MM.1S (cell line): ENCODE results near the gene TDRD1.
"Not testable (repeated sequence)": the region's sequence is repeated elsewhere in the genome, so short reads cannot be mapped to it uniquely, and the experiment has no call there.

Source experiments
- DNase-seq: peaks from one replicate; pipeline ENCODE4 v3.0.0-alpha.2; 2015
- H2AFZ ChIP-seq: fragments of 300-600 bp; sonication (generic); 2 replicates; pipeline ENCODE4 v1.6.0; 2016; ENCODE audit warnings: antibody characterized with exemption, low read length
- H3F3A ChIP-seq: fragments of 300-600 bp; sonication (generic); 2 replicates; pipeline ENCODE4 v1.6.1; 2016; ENCODE audit warnings: mild to moderate bottlenecking, antibody characterized with exemption, low read length, moderate library complexity, mixed read lengths; ENCODE audit not compliant: insufficient read depth
- H3K27ac ChIP-seq: fragments of 300-600 bp; sonication (generic); 2 replicates; pipeline ENCODE4 v1.5.1; 2016; ENCODE audit warnings: mild to moderate bottlenecking, low read length
- H3K27me3 ChIP-seq: fragments of 300-600 bp; sonication (generic); replicated peaks from 2 replicates; pipeline ENCODE4 v1.6.0; 2016; ENCODE audit warnings: low read length; ENCODE audit not compliant: insufficient read depth
- H3K36me3 ChIP-seq: fragments of 300-600 bp; sonication (generic); replicated peaks from 2 replicates; pipeline ENCODE4 v1.6.1; 2016; ENCODE audit warnings: mild to moderate bottlenecking, low read length, mixed read lengths; ENCODE audit not compliant: insufficient read depth
- H3K4me1 ChIP-seq: fragments of 300-600 bp; sonication (generic); 2 replicates; pipeline ENCODE4 v1.6.1; 2016; ENCODE audit warnings: low read length, mixed read lengths
- H3K4me2 ChIP-seq: fragments of 300-600 bp; sonication (generic); 2 replicates; pipeline ENCODE4 v1.6.0; 2016; ENCODE audit warnings: low read depth, low read length
- H3K4me3 ChIP-seq: fragments of 300-600 bp; sonication (generic); 2 replicates; pipeline ENCODE4 v1.5.1; 2016; ENCODE audit warnings: low read length, mixed read lengths
- H3K79me2 ChIP-seq: fragments of 300-600 bp; sonication (generic); 2 replicates; pipeline ENCODE4 v1.6.1; 2016; ENCODE audit warnings: mixed run types, low read length, mixed read lengths
- H3K9ac ChIP-seq: fragments of 300-600 bp; sonication (generic); 2 replicates; pipeline ENCODE4 v1.6.1; 2016; ENCODE audit warnings: low read length, mixed read lengths
- H3K9me2 ChIP-seq: fragments of 300-600 bp; sonication (generic); replicated peaks from 2 replicates; pipeline ENCODE4 v1.6.1; 2016; ENCODE audit warnings: mild to moderate bottlenecking, low read length, mixed read lengths; ENCODE audit not compliant: insufficient read depth
- H3K9me3 ChIP-seq: fragments of 300-600 bp; sonication (generic); replicated peaks from 2 replicates; pipeline ENCODE4 v1.6.1; 2016; ENCODE audit warnings: mild to moderate bottlenecking, low read length, mixed read lengths; ENCODE audit not compliant: insufficient read depth
- H4K20me1 ChIP-seq: fragments of 300-600 bp; sonication (generic); 2 replicates; pipeline ENCODE4 v1.6.1; 2016; ENCODE audit warnings: mild to moderate bottlenecking, low read length, moderate library complexity, mixed read lengths; ENCODE audit not compliant: insufficient read depth
- EZH2 ChIP-seq: fragments of 300-600 bp; sonication (generic); optimal IDR thresholded peaks from 2 replicates; pipeline ENCODE3; 2017; ENCODE audit warnings: low read depth, mild to moderate bottlenecking, antibody characterized with exemption, low read length, mixed read lengths
- EZH2phosphoT487 ChIP-seq: fragments of 300-600 bp; sonication (generic); IDR thresholded peaks from 2 replicates; pipeline ENCODE4 v1.6.1; 2018; ENCODE audit warnings: antibody characterized with exemption, low read length
- TF ChIP-seq, protein P1 (sequence below): fragments of 300-600 bp; sonication (generic); IDR thresholded peaks from 2 replicates; pipeline ENCODE4 v1.5.1; 2016; ENCODE audit warnings: antibody characterized with exemption, low read length, mixed read lengths

The TDRD1 gene

GRCh38 chr10:114143160-114143559 is 36.0 kb upstream of the TDRD1 start:
- no peak for DNase-seq
- H3K36me3 ChIP-seq = no peaks in the 10 kb centered on the region; the same call in 1 of the 2 replicates
- TF ChIP-seq EZH2 = no peak
- TF ChIP-seq EZH2phosphoT487 = no peak
- TF ChIP-seq, protein P1, sequence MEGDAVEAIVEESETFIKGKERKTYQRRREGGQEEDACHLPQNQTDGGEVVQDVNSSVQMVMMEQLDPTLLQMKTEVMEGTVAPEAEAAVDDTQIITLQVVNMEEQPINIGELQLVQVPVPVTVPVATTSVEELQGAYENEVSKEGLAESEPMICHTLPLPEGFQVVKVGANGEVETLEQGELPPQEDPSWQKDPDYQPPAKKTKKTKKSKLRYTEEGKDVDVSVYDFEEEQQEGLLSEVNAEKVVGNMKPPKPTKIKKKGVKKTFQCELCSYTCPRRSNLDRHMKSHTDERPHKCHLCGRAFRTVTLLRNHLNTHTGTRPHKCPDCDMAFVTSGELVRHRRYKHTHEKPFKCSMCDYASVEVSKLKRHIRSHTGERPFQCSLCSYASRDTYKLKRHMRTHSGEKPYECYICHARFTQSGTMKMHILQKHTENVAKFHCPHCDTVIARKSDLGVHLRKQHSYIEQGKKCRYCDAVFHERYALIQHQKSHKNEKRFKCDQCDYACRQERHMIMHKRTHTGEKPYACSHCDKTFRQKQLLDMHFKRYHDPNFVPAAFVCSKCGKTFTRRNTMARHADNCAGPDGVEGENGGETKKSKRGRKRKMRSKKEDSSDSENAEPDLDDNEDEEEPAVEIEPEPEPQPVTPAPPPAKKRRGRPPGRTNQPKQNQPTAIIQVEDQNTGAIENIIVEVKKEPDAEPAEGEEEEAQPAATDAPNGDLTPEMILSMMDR = no peak

GRCh38 chr10:114149476-114149875 is 29.7 kb upstream of the TDRD1 start:
- H4K20me1 ChIP-seq, DNase-seq, H3F3A ChIP-seq, H2AFZ ChIP-seq, H3K4me3 ChIP-seq, H3K27ac ChIP-seq, H3K9ac ChIP-seq, H3K36me3 ChIP-seq, H3K4me1 ChIP-seq, H3K4me2 ChIP-seq, H3K27me3 ChIP-seq, H3K9me3 ChIP-seq, H3K9me2 ChIP-seq: not testable (repeated sequence)
- H3K79me2 ChIP-seq = peaks cover 11% of the 10 kb centered on the region

More at GRCh38 chr10:114143160-114143559, 36.0 kb upstream of the TDRD1 start:
- no peaks in the 10 kb centered on the region for H3K9me3 ChIP-seq
- no peak overlapping the region for H3K9ac ChIP-seq
- no peaks in the 10 kb centered on the region for H3K9me2 ChIP-seq
- no peak overlapping the region for H3K4me2 ChIP-seq
- no peaks in the 10 kb centered on the region for H3K4me1 ChIP-seq
- H3K4me3 ChIP-seq = no peak overlapping the region
- no peaks in the 10 kb centered on the region for H4K20me1 ChIP-seq
- no peaks in the 10 kb centered on the region for H3K79me2 ChIP-seq
- H3K27ac ChIP-seq = no peak overlapping the region
- no peaks in the 10 kb centered on the region for H3K27me3 ChIP-seq
- no peak overlapping the region for H2AFZ ChIP-seq
- H3F3A ChIP-seq = no peaks in the 10 kb centered on the region

GRCh38 chr10:114151486-114151885 is 27.7 kb upstream of the TDRD1 start:
- no peaks in the 10 kb centered on the region for H4K20me1 ChIP-seq
- H3K4me1 ChIP-seq = no peaks in the 10 kb centered on the region
- H3K36me3 ChIP-seq = no peaks in the 10 kb centered on the region; the same call in 1 of the 2 replicates
- H3K27me3 ChIP-seq = no peaks in the 10 kb centered on the region
- no peak overlapping the region for H3K4me3 ChIP-seq
- H3K9me3 ChIP-seq = no peaks in the 10 kb centered on the region
- H3K79me2 ChIP-seq = peaks cover 14% of the 10 kb centered on the region
- H3K9me2 ChIP-seq = no peaks in the 10 kb centered on the region
- no peak overlapping the region for H3K9ac ChIP-seq
- H2AFZ ChIP-seq = no peak overlapping the region
- H3F3A ChIP-seq = no peaks in the 10 kb centered on the region
- no peak overlapping the region for H3K27ac ChIP-seq
- no peak for DNase-seq
- TF ChIP-seq EZH2phosphoT487 = no peak
- TF ChIP-seq, protein P1 = no peak
- TF ChIP-seq EZH2 = no peak
- no peak overlapping the region for H3K4me2 ChIP-seq

- H2AFZ ChIP-seq = no peak overlapping the region
- H3K4me3 ChIP-seq = no peak overlapping the region
- no peaks in the 10 kb centered on the region for H3K4me1 ChIP-seq
- H3K79me2 ChIP-seq = peaks cover 14% of the 10 kb centered on the region
- no peaks in the 10 kb centered on the region for H4K20me1 ChIP-seq
- no peaks in the 10 kb centered on the region for H3K27me3 ChIP-seq
- no peak for DNase-seq
- no peaks in the 10 kb centered on the region for H3F3A ChIP-seq
- no peaks in the 10 kb centered on the region for H3K9me3 ChIP-seq
- H3K27ac ChIP-seq = no peak overlapping the region
- no peaks in the 10 kb centered on the region; the same call in 1 of the 2 replicates for H3K36me3 ChIP-seq
- H3K4me2 ChIP-seq = no peak overlapping the region
- TF ChIP-seq EZH2phosphoT487 (no peak), EZH2 (no peak)
- TF ChIP-seq, protein P1 = no peak
- no peaks in the 10 kb centered on the region for H3K9me2 ChIP-seq
- no peak overlapping the region for H3K9ac ChIP-seq
Observed at GRCh38 chr10:114151892-114152291, 27.3 kb upstream of the TDRD1 start.
